Measurements from ENCODE around the gene EIF5A.
"Not testable (repeated sequence)": the region's sequence is repeated elsewhere in the genome, so short reads cannot be mapped to it uniquely, and the experiment has no call there.

The EIF5A gene

GRCh38 chr17:7327501-7327900 lies 20.1 kb downstream of the EIF5A start:
- H3K36me3 Mint-ChIP-seq: peaks cover 3% of the 10 kb centered on the region
- no peak overlapping the region for H3K27ac Mint-ChIP-seq
- H3K27me3 Mint-ChIP-seq: no peaks in the 10 kb centered on the region
- no peak overlapping the region for H3K4me3 Mint-ChIP-seq
- H3K9me3 Mint-ChIP-seq: no peaks in the 10 kb centered on the region
- ATAC-seq (ENCODE audit: low read depth) (no peak), DNase-seq (ENCODE audit: low spot score in 2 of 2) (no peak)
- H3K4me1 Mint-ChIP-seq: peaks cover 22% of the 10 kb centered on the region

- no peaks in the 10 kb centered on the region for H3K27me3 Mint-ChIP-seq
- H3K27ac Mint-ChIP-seq: peak overlapping the region; percentile 90
- no peaks in the 10 kb centered on the region for H3K9me3 Mint-ChIP-seq
- H3K36me3 Mint-ChIP-seq: peaks cover 3% of the 10 kb centered on the region
- H3K4me3 Mint-ChIP-seq: peak overlapping the region; percentile 41
- ATAC-seq (ENCODE audit: low read depth) (no peak), DNase-seq (ENCODE audit: low spot score in 2 of 2) (no peak)
- peaks cover 25% of the 10 kb centered on the region for H3K4me1 Mint-ChIP-seq
These were observed 20.6 kb downstream of the EIF5A start for GRCh38 chr17:7328009-7328408.

GRCh38 chr17:7328840-7329373 lies 21.5 kb downstream of the EIF5A start, which contains the start of gene NEURL4:
Gene NEURL4 (minus strand): TSS chr17:7329335. CDS start chr17:7329312, 23 bp downstream.
- peak within 1 kb of the TSS; percentile 90 for H3K27ac Mint-ChIP-seq
- DNase-seq (ENCODE audit: low spot score in 2 of 2) (no peak), ATAC-seq (ENCODE audit: low read depth) (peak; percentile 18)
- H3K36me3 Mint-ChIP-seq: peaks cover 3% of the 10 kb centered on the region
- H3K4me3 Mint-ChIP-seq: peak within 1 kb of the TSS; percentile 97
- H3K4me1 Mint-ChIP-seq: peaks cover 30% of the 10 kb centered on the region
- no peaks in the 10 kb centered on the region for H3K27me3 Mint-ChIP-seq
- H3K9me3 Mint-ChIP-seq: no peaks in the 10 kb centered on the region

- no peaks in the 10 kb centered on the region for H3K9me3 Mint-ChIP-seq
- H3K4me3 Mint-ChIP-seq: peak overlapping the region; percentile 97
- H3K27me3 Mint-ChIP-seq: no peaks in the 10 kb centered on the region
- peak overlapping the region; percentile 90 for H3K27ac Mint-ChIP-seq
- DNase-seq (ENCODE audit: low spot score in 2 of 2) (peak; percentile 91 to 94), ATAC-seq (ENCODE audit: low read depth) (peak; percentile 60)
- peaks cover 3% of the 10 kb centered on the region for H3K36me3 Mint-ChIP-seq
- H3K4me1 Mint-ChIP-seq: peaks cover 27% of the 10 kb centered on the region
These were observed 22.1 kb downstream of the EIF5A start for GRCh38 chr17:7329374-7329996.

DNA sequence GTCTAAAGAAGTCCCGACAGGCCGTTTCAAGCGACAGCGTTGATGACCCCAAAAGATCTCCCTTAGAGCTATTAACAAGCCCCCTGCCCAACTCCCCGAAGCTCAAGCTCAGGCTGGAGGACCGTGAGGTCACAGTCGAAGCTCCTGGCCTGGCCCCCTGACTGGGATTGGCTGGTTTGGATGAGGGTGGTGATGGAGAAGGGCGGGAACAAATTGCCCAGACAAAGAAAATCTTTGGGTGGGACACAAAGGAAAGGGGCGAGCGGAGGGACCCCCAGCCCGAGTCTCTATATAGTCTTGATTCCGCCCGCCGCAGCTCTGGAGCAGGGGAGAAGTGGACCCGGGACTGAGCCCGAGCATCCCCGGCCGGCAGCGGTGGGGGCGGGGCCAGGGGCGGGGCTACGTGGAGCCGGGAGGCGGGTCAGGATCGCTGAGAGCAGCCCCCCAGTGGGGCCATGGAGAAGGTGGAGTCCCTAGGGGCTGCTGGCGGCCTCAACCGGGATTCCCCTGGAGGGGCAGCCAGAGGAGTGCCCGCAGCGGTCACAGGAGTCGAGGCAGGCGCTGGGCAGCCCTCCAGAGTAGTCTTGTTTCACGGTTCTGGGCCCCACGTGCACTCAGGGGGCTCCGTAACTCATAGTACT lies 22.7 kb downstream of the EIF5A start:
- peak; percentile 64 to 80 for DNase-seq (ENCODE audit: low spot score in 2 of 2)
- H3K27me3 Mint-ChIP-seq: no peaks in the 10 kb centered on the region
- peak overlapping the region; percentile 90 for H3K27ac Mint-ChIP-seq
- H3K4me3 Mint-ChIP-seq: peak overlapping the region; percentile 97
- peak; percentile 59 for ATAC-seq (ENCODE audit: low read depth)
- peaks cover 3% of the 10 kb centered on the region for H3K36me3 Mint-ChIP-seq
- peaks cover 28% of the 10 kb centered on the region for H3K4me1 Mint-ChIP-seq
- H3K9me3 Mint-ChIP-seq: no peaks in the 10 kb centered on the region

- Mint-ChIP-seq H3K9me3 (no peaks in the 10 kb centered on the region), H3K4me3 (peak overlapping the region; percentile 97), H3K27ac (no peak overlapping the region), H3K4me1 (peaks cover 33% of the 10 kb centered on the region), H3K36me3 (peaks cover 2% of the 10 kb centered on the region), H3K27me3 (no peaks in the 10 kb centered on the region)
- ATAC-seq (ENCODE audit: low read depth) (no peak), DNase-seq (ENCODE audit: low spot score in 2 of 2) (no peak)
These were observed 23.2 kb downstream of the EIF5A start for GRCh38 chr17:7330638-7331015.

GRCh38 chr17:7332111-7332510 lies 24.7 kb downstream of the EIF5A start:
- H3K27ac Mint-ChIP-seq: peak overlapping the region; percentile 76
- H3K27me3 Mint-ChIP-seq: no peaks in the 10 kb centered on the region
- H3K4me3 Mint-ChIP-seq: peak overlapping the region; percentile 69
- H3K36me3 Mint-ChIP-seq: peaks cover 2% of the 10 kb centered on the region
- H3K4me1 Mint-ChIP-seq: peaks cover 41% of the 10 kb centered on the region
- H3K9me3 Mint-ChIP-seq: no peaks in the 10 kb centered on the region
- no peak for ATAC-seq (ENCODE audit: low read depth)
- DNase-seq (ENCODE audit: low spot score in 2 of 2): no peak

DNA sequence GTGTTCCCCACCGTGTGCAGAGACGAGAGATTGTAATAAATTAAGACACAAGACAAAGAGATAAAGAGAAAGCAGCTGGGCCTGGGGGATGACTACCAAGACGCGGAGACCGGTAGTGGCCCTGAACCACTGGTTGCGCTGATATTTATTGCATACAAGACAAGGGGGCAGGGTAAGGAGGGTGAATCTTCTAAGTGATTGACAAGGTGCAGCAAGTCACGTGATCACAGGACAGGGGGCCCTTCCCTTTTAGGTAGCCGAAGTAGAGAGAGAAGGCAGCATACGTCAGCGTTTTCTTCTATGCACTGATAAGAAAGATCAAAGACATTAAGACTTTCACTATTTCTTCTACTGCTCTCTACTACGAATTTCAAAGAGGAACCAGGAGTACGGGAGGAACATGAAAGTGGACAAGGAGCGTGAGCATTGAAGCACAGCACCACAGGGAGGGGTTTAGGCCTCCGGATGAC lies 25.2 kb downstream of the EIF5A start:
- peak overlapping the region; percentile 76 for H3K27ac Mint-ChIP-seq
- peak overlapping the region; percentile 69 for H3K4me3 Mint-ChIP-seq
- not testable (repeated sequence) for H3K9me3 Mint-ChIP-seq; H3K27me3 Mint-ChIP-seq; ATAC-seq (ENCODE audit: low read depth); H3K36me3 Mint-ChIP-seq
- H3K4me1 Mint-ChIP-seq: peaks cover 41% of the 10 kb centered on the region
- peak in 1 of 2 donors; percentile 42 for DNase-seq (ENCODE audit: low spot score in 2 of 2)

- DNase-seq (ENCODE audit: low spot score in 2 of 2) (no peak), ATAC-seq (ENCODE audit: low read depth) (no peak)
- Mint-ChIP-seq H3K27me3 (no peaks in the 10 kb centered on the region), H3K4me3 (peak overlapping the region; percentile 88), H3K27ac (peak overlapping the region; percentile 93), H3K36me3 (peaks cover 4% of the 10 kb centered on the region), H3K4me1 (peaks cover 38% of the 10 kb centered on the region), H3K9me3 (no peaks in the 10 kb centered on the region)
These were observed 27.6 kb downstream of the EIF5A start for GRCh38 chr17:7334938-7335538.

- Mint-ChIP-seq H3K27ac (peak overlapping the region; percentile 93), H3K4me1 (peaks cover 40% of the 10 kb centered on the region), H3K4me3 (peak overlapping the region; percentile 88)
- H3K9me3 Mint-ChIP-seq; H3K27me3 Mint-ChIP-seq; DNase-seq (ENCODE audit: low spot score in 2 of 2); H3K36me3 Mint-ChIP-seq; ATAC-seq (ENCODE audit: low read depth): not testable (repeated sequence)
These were observed 28.3 kb downstream of the EIF5A start for GRCh38 chr17:7335765-7336164.

- H3K4me1 Mint-ChIP-seq: peaks cover 42% of the 10 kb centered on the region
- DNase-seq (ENCODE audit: low spot score in 2 of 2): peak; percentile 60 to 61
- peak within 1 kb of the TSS; percentile 88 for H3K4me3 Mint-ChIP-seq
- H3K27me3 Mint-ChIP-seq: no peaks in the 10 kb centered on the region
- H3K27ac Mint-ChIP-seq: peak within 1 kb of the TSS; percentile 93
- peaks cover 9% of the 10 kb centered on the region for H3K36me3 Mint-ChIP-seq
- no peaks in the 10 kb centered on the region for H3K9me3 Mint-ChIP-seq
- ATAC-seq (ENCODE audit: low read depth): peak; percentile 95
These were observed 29.1 kb downstream of the EIF5A start, which contains the start of gene ACAP1 for GRCh38 chr17:7336240-7337175. Gene ACAP1 (plus strand): TSS chr17:7336529. CDS start chr17:7336735, 206 bp downstream.

DNA sequence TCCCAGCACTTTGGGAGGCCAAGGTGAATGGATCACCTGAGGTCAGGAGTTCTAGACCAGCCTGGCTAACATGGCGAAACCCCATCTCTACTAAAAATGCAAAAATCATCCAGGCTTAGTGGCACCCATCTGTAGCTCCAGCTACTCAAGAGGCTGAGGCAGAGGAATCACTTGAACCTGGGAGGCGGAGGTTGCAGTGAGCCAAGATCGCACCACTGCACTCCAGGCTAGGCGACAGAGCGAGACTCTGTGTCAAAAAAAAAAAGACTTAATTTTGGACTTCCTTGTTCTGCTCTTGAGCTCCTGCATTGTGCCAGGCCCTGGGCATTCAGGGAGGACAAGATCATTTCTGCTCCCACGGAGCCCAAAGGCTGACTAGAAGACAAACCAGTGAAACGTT lies 30.2 kb downstream of the EIF5A start:
- Mint-ChIP-seq H3K36me3 (peaks cover 10% of the 10 kb centered on the region), H3K27ac (peak overlapping the region; percentile 93), H3K4me3 (peak overlapping the region; percentile 88), H3K4me1 (peaks cover 38% of the 10 kb centered on the region)
- peak; percentile 17 for ATAC-seq (ENCODE audit: low read depth)
- H3K9me3 Mint-ChIP-seq; DNase-seq (ENCODE audit: low spot score in 2 of 2); H3K27me3 Mint-ChIP-seq: not testable (repeated sequence)

GRCh38 chr17:7340179-7340578 lies 32.8 kb downstream of the EIF5A start:
- no peak overlapping the region for H3K4me3 Mint-ChIP-seq
- peaks cover 16% of the 10 kb centered on the region for H3K36me3 Mint-ChIP-seq
- H3K4me1 Mint-ChIP-seq: peaks cover 34% of the 10 kb centered on the region
- H3K27ac Mint-ChIP-seq: no peak overlapping the region
- no peaks in the 10 kb centered on the region for H3K27me3 Mint-ChIP-seq
- no peaks in the 10 kb centered on the region for H3K9me3 Mint-ChIP-seq
- DNase-seq (ENCODE audit: low spot score in 2 of 2) (no peak), ATAC-seq (ENCODE audit: low read depth) (no peak)

All from memory B cell (primary cell).